HL-60 (cell line): ENCODE results near the gene CFAP54.

ENCODE experiments used
- DNase-seq, 2 experiments: peaks; one replicate each; pipeline ENCODE4 v3.0.0-alpha.2; 2010 to 2020; ENCODE audit warnings: low read depth in 1 of 2, low spot score in 1 of 2
- H3K27ac ChIP-seq: fragments of 250-450 bp; sonication (Bioruptor Pico); replicated peaks from 2 replicates; pipeline ENCODE4 v1.5.1; 2020; ENCODE audit warnings: mild to moderate bottlenecking, moderate library complexity
- H3K27me3 ChIP-seq: fragments of 250-450 bp; sonication (Bioruptor Pico); 2 replicates; pipeline ENCODE4 v1.5.1; 2021; ENCODE audit warnings: mild to moderate bottlenecking, moderate library complexity; ENCODE audit not compliant: insufficient read depth, poor library complexity, severe bottlenecking
- H3K4me3 ChIP-seq: replicated peaks from 2 replicates; pipeline ENCODE4 v1.5.1; 2011; ENCODE audit warnings: mild to moderate bottlenecking, control low read depth, low read length; ENCODE audit not compliant: insufficient read depth
- CTCF ChIP-seq: IDR thresholded peaks from one replicate; pipeline ENCODE4 v1.5.1; 2011; ENCODE audit warnings: low read length, control low read depth, inconsistent platforms; ENCODE audit not compliant: insufficient read depth
- GABPA ChIP-seq: IDR thresholded peaks from 2 replicates; pipeline ENCODE4 v1.6.1; 2012; ENCODE audit warnings: low read depth
- POLR2AphosphoS5 ChIP-seq: IDR thresholded peaks from 2 replicates; pipeline ENCODE4 v1.6.1; 2012; ENCODE audit warnings: low read depth
- REST ChIP-seq: IDR thresholded peaks from 2 replicates; pipeline ENCODE4 v1.6.1; 2012; ENCODE audit warnings: low read depth; ENCODE audit not compliant: insufficient replicate concordance
- SPI1 ChIP-seq: IDR thresholded peaks from 2 replicates; pipeline ENCODE4 v1.6.1; 2012; ENCODE audit warnings: low read depth, mild to moderate bottlenecking, borderline replicate concordance

The CFAP54 gene

GRCh38 chr12:96902076-96902475 is 412.7 kb downstream of the CFAP54 start:
- Histone ChIP-seq H3K4me3 (no peak overlapping the region), H3K27me3 (no peaks in the 10 kb centered on the region), H3K27ac (no peak overlapping the region)
- TF ChIP-seq POLR2AphosphoS5 (no peak), CTCF (no peak), GABPA (no peak), SPI1 (no peak), REST (no peak)
- no peak for DNase-seq

DNA sequence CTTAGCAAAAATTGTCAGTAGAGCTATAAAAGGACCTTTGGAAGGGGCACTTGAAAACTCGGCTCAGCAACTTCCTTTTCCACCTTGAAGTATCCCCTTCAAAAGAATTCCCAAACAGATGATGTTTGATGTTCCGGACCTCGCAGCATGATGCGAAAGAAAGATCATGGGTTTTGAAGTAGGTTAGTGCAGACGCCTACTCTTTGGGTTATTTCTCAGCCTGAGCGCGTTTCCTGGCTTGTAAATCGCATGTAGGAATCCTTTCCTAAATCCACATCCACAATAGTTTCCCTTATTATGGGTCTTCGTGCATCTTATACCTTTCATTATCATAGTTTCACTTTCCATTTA is 417.1 kb downstream of the CFAP54 start:
- H3K27me3 ChIP-seq = no peaks in the 10 kb centered on the region
- no peak for DNase-seq
- H3K4me3 ChIP-seq = peak overlapping the region; percentile 98
- H3K27ac ChIP-seq = peak overlapping the region; percentile 78
- TF ChIP-seq GABPA = no peak
- TF ChIP-seq CTCF = no peak
- TF ChIP-seq POLR2AphosphoS5 = no peak
- TF ChIP-seq SPI1 = no peak
- TF ChIP-seq REST = no peak

- peak; percentile 68 for TF ChIP-seq POLR2AphosphoS5
- TF ChIP-seq REST = no peak
- TF ChIP-seq GABPA = peak; percentile 87
- no peak for TF ChIP-seq CTCF
Measured at GRCh38 chr12:96906849-96907670, 417.7 kb downstream of the CFAP54 start, which contains the start of gene NEDD1. NEDD1 (plus strand) TSS chr12:96907257; CDS start chr12:96909760, 2,503 bp downstream.

More at GRCh38 chr12:96906849-96907670, 417.7 kb downstream of the CFAP54 start, which contains the start of gene NEDD1:
- Histone ChIP-seq H3K27me3 (no peaks in the 10 kb centered on the region), H3K4me3 (peak within 1 kb of the TSS; percentile 98), H3K27ac (peak within 1 kb of the TSS; percentile 78)
- peak; percentile 71 to 73 for DNase-seq
